Smooth muscle cell of the brain vasculature (primary cell): ENCODE data around the gene EBI3.
"Not testable (repeated sequence)": the region's sequence is repeated elsewhere in the genome, so short reads cannot be mapped to it uniquely, and the experiment has no call there.

Experiments
- DNase-seq: peaks from one replicate; pipeline ENCODE4 v3.0.0-alpha.2; 2012; ENCODE audit warnings: low read depth, low spot score

The EBI3 gene

DNA sequence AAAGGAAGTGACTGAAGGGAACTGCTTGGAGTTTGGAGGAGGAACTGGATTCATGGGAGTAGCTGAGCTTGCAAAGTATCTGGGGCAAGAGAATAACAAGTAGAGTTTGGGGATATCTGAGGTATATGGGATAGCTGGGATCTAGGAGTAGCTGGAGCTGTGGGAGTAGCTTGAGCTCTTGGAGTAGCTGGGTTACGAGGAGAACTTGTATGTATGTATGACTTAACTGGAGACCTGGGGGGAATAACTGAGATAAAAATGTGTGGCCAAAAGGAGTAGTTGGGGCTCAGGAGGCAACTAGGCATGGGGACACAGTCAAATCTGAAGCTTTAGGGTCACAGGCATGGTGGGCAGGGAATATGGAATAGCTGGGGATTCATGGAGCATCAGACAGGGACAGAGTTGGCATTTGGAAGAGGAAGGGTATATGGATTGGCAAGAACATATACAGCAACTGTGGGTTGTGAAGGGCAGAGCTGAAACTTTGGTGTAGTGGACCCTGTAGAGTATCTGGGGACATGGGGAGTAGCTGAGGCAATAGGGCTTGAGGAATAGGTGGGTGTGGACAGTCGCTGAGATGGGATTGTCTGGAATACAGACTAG lies 28.3 kb upstream of the EBI3 start:
- no peak for DNase-seq

DNA sequence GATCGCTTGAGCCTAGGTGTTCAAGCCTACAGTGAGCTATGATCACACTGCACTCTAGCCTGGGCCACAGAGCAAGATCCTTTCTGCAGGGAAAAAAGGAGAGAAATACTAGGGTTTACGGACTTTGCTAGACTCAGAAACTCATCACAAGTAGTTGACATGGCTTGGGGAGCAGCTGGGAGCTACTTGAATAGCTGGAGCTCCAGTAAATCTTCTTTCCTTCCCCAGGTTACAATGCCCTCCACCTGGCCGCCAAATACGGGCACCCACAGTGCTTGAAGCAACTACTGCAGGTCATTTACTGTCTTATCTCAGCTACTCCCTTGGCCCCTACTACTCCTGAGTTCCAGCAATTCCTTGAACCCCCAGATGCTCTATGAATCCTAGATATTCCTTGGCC lies 27.5 kb upstream of the EBI3 start:
- no peak for DNase-seq

DNA sequence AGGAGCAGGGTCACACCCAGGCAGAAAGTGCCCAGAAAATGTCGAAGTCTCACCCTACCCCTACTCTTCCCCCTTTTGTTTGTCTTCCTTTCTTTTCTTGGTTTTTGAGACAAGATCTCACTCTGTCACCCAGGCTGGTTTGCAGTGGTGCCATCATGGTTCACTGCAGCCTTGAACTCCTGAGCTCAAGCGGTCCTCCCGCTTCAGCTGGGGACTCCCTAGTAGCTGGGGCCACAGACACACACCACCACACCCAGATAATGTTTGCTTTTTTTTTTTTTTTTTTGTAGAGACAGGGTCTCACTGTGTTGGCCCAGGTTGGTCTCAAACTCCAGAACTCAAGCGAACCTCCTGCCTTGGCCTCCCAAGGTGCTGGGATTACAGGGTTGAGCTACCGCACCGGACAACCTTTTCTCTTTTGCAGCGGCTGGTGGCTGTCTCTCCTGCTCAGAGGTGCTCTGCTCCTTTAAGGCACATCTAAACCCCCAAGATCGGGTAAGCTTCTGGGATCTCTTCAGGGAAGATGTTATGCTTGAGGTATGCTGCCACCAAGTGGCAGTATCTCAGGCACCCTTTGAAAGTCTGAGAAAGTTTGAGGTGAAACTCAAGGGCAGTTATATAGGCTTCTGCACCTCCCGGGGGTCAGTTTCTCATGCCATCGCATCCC lies 22.4 kb upstream of the EBI3 start:
- DNase-seq = no peak

DNA sequence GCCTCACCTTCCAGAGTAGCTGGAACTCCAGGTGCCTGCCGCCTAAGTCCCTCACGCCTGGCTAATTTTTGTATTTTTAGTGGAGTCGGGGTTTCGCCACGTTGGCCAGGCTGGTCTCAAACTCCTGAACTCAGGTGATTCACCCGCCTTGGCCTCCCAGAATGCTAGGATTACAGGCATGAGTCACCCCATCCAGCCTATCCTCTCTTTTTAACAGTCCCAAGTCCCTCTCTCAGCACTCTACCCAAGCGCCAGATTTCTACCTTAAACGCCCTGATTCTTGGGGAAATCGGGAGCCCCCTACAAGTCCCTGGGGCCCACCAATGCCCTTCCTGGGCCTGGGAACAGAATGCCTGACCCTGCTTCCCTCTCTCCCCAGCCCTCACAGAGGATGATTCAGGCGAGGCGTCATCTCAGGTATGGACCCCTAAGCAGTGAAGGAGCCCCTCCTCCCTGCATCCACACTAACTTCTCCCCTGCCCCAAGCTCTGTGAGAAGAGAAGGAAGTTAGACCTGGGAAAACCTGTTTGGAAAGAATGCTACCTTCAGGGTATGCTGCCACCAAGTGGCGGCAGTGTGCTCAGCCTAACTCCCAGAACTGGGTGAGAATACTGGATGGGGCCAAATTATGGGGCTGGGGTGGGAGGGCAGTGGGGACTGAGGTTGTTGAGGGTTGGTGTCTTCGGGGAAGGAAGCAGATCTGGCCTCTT lies 20.8 kb upstream of the EBI3 start:
- no peak for DNase-seq

DNA sequence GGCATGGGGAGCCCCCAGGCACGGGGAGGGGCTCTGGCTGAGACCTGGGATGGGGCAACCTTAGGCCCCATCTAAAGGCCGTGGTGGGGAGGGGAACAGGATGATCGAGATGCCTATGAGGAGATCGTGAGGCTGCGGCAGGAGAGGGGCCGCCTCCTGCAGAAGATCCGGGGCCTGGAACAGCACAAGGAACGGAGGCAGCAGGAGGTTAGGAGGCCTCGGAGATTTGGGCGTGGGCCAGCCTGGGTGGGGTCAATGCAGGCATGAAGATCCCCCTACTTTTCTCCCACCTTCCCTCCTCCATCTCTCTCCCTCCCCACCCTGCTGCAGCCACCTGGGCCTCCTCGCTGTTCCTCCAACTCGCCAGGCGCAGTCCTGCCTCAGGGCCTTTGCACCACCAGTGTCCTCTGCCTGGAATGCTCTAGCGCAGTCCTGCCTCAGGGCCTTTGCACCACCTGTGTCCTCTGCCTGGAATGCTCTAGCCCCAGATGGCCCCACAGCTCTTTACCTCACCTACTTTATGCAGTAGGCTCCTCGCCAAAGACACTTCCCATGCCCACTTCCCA lies 19.1 kb upstream of the EBI3 start:
- DNase-seq = no peak

DNA sequence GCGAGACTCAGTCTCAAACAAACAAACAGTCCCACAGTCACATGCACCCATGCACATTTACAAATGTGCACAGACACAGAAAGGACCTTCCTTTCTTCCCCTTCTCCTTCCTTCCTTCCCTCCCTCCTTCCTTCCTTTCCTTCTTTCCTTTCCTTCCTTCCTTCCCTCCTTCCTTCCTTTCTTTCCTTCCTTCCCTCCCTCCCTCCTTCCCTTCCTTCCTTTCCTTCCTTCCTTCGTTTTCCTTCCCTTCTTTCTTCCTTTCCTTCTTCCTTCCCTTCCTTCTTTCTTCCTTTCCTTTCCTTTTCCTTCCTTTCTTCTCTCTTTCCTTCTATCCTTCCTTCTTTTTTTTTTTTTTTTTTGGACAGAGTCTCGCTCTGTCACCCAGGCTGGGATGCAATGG lies 16.2 kb upstream of the EBI3 start:
- no peak for DNase-seq

DNA sequence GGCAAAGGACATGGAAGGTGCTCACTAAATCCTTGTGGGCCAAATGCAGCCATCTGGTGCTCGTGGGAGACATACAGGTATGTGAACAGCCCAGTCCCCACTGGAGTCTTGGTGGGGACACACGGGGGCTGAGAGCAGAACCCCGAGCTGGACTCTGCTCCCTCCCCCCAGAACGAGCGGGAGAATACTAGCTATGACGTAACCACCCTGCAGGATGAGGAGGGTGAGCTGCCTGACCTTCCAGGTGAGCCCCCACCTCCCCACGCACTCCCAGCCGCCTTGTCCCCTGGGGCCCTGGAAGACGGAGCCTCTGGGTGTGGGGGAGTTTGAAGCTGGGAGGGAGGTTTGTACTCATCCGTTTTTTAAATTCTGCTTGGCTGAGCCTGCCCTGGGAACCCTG lies 13.5 kb upstream of the EBI3 start:
- DNase-seq = no peak

DNA sequence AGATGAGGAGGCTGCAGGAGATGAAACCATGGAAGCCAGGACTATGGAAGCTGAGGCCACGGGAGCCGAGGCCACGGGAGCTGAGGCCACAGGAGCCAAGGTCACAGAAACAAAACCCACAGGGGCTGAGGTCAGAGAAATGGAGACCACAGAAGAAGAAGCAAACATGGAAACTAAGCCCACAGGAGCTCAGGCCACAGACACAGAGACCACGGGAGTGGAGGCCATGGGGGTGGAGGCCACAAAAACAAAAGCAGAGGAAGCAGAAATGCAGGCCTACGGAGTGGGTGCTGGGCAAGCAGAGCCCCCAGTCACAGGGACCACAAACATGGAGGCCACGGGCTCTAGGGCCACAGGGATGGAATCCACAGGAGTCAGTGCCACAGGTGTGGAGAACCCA lies 12.5 kb upstream of the EBI3 start:
- DNase-seq = no peak

DNA sequence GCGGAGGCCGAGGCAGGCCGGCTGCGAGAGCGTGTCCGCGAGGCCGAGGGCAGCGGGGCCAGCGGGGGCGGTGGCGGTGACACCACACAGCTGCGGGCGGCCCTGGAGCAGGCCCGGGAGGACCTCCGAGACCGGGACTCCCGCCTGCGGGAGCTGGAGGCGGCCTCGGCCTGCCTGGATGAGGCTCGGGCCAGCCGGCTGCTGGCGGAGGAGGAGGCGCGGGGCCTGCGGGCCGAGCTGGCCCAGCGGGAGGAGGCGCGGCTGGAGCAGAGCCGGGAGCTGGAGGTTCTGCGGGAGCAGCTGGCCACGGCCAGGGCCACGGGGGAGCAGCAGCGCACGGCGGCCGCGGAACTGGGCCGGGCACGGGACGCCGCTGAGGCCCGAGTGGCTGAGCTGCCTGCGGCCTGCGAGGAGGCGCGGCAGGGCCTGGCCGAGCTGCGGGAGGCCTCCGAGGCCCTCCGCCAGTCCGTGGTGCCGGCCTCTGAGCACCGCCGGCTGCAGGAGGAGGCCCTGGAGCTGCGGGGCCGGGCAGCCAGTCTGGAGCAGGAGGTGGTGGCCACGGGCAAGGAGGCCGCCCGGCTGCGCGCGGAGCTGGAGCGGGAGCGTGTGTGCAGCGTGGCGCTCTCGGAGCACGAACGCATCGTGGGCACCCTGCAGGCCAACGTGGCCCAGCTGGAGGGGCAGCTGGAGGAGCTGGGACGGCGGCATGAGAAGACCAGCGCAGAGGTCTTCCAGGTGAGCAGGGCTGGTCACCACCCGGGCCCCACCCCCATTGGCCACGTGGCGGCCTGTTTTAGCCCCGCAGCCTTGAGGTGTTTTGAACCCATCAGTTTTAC lies 11.7 kb upstream of the EBI3 start:
- no peak for DNase-seq

DNA sequence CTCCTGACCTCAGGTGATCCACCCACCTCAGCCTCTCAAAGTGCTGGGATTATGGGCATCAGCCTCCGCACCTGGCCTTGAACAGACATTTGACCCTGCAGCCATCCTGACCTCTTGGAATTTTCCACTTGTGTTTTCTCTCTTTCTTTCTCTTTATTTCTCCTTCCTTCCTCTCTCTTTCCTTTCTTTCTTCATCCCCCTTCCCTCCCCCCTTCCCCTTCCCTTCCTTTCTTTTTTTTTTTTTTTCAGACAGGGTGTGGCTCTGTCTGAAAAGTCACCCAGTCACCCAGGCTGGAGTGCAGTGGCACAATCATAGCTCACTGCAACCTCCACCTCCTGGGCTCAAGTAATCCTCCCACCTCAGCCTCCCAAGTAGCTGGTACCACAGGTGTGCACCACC lies 10.8 kb upstream of the EBI3 start:
- DNase-seq = not testable (repeated sequence)

DNA sequence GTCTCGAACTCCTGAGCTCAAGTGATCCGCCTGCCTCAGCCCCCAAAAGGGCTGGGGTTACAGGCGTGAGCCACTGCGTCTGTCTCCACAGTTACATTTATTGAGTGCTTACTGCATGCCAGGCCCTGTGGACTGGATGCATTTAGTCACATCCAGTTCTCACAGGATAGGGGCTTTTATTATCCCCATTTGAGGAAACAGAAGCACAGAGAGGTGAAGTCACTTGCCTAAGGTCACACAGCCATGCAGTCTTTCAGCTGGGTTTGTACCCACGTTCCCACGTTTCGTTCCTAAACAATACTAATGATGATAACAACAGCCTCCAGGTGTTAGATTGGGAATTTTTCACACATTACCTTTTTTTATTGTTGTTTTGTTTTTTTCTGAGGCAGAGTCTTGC lies 9.1 kb upstream of the EBI3 start:
- DNase-seq = no peak

DNA sequence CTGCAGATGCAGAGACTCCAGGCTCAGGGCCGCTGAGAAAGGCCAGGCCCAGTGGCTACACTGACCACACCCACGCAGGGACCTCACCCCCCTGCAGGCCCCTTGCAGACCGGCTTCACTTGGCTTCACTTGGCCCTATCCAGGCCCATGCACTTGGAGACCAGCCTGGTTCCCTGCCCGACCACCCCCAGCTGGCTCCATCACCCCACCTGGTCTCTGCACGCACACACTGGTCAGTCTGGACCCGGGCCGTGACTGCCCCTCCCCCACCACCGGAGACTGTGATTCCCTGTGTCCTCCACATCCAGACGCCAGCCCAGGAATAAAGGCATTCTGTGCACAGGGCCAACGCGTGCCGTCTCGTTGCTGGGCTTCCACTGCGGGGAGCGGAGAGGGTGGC lies 4.9 kb upstream of the EBI3 start:
- DNase-seq = no peak

DNA sequence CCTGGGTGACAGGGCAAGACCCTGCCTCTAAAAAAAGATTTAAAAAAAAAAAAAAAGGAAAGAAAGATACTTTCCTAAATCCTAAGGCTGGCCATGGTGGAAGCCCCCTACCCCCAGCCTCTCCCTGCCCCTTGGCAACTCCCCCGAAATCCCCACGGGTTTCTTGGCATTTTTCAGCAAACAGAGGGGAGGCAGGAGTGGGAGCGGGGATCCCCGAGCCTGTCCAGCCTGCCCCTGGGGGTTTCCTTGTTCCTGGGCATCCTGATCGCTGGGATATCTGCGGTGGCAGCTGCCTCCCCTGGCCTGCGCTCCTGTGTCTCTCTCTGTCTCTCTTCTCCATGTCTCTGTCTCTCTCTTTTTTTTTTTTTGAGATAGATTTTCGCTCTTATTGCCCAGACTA lies 3.4 kb upstream of the EBI3 start:
- no peak for DNase-seq

DNA sequence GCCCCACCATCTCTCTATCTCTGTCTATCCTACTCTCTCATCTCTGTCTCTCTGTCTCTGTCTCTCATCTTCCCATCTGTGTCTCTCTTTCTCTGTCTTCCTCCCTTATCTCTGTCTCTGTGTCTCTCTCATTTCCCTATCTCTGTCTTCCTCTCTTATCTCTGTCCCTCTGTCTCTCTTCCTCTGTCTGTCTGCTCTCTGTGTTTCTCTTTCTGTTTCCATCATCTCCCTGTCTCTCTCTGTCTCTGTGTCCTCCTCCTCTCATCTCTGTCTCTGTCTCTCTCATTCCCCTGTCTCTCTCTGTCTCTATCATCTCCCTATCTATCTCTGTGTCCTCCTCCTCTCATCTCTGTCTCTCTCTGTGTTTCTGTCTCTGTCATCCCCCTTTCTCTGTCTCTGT lies 1.6 kb upstream of the EBI3 start:
- no peak for DNase-seq

DNA sequence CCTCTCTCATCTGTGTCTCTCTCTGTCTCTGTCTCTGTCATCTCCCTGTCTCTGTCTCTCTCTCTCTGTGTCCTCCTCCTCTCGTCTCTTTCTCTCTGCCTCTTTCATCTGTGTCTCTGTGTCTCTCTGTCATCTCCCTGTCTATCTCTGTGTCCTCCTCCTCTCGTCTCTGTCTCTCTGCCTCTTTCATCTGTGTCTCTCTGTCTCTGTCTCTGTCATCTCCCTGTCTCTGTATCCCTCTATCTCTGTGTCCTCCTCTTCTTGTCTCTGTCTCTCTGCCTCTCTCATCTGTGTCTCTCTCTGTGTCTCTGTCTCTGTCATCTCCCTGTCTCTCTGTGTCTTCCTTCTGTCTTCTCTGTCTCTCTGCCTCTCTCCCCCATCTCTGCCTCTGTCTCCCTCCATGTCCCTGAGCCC lies 551 bp upstream of the EBI3 start:
- no peak for DNase-seq

DNA sequence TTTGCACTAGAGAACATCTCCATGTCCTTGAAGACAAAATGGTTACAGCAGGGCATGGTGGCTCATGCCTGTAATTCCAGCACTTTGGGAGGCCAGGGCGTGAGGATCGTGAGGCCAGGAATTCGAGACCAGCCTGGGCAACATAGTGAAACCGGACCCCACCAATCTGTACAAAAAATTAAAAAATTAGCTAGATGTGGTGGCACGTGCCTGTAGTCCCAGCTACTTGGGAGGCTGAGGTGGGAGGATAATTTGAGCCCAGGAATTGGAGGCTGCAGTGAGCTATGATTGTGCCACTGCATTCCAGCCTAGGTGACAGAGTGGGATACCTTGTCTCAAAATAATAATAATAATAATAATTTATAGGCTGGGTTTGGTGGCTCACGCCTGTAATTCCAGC lies 914 bp downstream of the EBI3 start:
- not testable (repeated sequence) for DNase-seq

DNA sequence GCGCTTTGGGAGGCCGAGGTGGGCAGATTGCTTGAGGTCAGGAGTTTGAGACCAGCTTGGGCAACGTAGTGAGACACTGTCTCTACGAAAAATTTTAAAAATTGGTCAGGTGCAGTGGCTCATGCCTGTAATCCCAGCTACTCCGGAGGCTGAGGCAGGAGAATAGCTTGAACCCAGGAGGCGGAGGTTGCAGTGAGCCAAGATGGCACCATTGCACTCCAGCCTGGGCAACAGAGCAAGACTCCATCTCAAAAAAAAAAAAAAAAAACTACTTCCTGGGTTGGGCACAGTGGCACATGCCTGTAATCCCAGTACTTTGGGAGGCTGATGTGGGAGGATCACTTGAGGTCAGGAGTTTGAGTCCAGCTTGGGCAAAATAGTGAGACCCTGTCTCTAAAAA lies 2.2 kb downstream of the EBI3 start:
- DNase-seq = not testable (repeated sequence)

DNA sequence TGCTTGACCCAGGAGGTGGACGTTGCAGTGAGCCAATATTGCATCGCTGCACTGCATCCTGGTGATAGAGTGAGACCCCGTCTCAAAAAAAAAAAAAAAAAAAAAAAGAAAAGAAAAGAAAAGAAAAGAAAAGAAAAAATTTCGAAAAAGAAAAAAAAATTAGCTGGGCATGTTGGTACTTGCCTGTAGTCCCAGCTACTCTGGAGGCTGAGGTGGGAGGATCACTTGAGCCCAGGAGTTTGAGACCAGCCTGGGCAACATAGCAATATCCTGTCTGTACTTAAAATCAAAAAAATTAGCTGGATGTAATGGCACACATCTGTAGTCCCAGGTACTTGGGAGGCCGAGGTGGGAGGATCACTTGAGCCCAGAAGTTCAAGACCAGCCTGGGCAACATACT lies 2.8 kb downstream of the EBI3 start:
- DNase-seq = not testable (repeated sequence)

DNA sequence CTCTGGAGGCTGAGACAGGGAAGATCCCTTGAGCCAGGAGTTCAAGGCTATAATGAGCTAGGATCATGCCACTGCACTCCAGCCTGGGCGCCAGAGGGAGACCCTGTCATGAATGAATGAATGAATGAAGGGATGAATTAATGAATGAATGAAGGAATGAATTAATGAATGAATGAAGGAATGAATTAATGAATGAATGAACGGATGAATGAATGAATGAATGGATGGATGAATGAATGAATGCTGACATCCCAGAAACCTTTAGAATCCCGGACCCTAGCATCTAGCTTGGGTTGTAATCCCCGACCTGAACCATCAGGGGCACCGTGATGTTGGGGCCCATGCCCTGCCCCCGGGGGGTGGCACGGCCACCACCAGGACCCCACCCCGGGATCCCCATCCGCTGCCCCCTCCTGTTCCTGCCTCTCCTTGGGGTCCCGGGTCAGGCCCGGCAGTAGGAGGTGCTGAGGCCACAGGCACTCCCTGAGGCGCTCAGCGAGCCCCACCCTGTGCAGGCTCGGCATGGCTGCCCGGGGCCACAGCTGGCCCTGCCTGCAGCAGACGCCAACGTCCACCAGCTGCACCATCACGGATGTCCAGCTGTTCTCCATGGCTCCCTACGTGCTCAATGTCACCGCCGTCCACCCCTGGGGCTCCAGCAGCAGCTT lies 3.4 kb downstream of the EBI3 start:
- DNase-seq = no peak

DNA sequence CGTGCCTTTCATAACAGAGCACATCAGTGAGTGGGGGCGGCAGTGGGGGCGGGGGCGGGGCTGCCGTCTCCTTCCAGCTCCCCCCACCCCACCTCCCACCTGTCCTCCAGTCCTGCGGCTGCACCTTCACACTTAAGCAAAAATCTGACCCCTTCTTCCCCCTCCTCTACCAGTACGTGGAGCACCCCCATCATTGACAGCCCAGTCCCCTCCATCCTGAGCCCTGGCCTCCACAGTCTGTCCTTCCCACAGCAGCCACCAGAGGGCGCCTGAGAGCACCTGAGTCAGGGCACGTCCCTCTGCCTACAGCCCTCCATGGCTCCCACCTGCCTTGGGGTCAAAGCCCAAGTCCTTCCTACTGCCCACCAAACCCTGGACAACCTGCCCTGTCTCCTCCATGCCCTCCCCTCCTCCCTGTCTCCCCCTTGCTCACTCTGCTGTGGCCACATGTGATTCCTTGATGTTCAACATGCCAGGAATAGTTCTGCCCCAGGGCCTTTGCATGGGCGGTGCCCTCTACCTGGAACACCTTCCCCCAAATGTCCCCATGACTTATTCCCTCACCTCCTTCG lies 4.0 kb downstream of the EBI3 start:
- no peak for DNase-seq
